ENCODE results near the gene GLO1.
"Not testable (repeated sequence)": the region's sequence is repeated elsewhere in the genome, so short reads cannot be mapped to it uniquely, and the experiment has no call there.

The GLO1 gene

GRCh38 chr6:38703949-38704590, 1.1 kb upstream of the GLO1 start:
- DNase-seq = no peak

- no peak for DNase-seq
Measured at GRCh38 chr6:38701551-38701950, 1.4 kb downstream of the GLO1 start.

- not testable (repeated sequence) for DNase-seq
Measured at GRCh38 chr6:38699702-38700101, 3.2 kb downstream of the GLO1 start.

- DNase-seq = no peak
Measured at GRCh38 chr6:38697846-38698245, 5.1 kb downstream of the GLO1 start.

GRCh38 chr6:38696345-38696744, 6.6 kb downstream of the GLO1 start:
- no peak for DNase-seq

GRCh38 chr6:38695933-38696332, 7.0 kb downstream of the GLO1 start:
- DNase-seq = no peak

GRCh38 chr6:38695227-38695900, 7.6 kb downstream of the GLO1 start:
- DNase-seq = no peak

- DNase-seq = peak; percentile 22
Measured at GRCh38 chr6:38688579-38689087, 14.3 kb downstream of the GLO1 start.

GRCh38 chr6:38687549-38687948, 15.4 kb downstream of the GLO1 start:
- no peak for DNase-seq

- no peak for DNase-seq
Measured at GRCh38 chr6:38687043-38687353, 15.9 kb downstream of the GLO1 start.

GRCh38 chr6:38686270-38687042, 16.5 kb downstream of the GLO1 start:
- no peak for DNase-seq

GRCh38 chr6:38684904-38685303, 18.0 kb downstream of the GLO1 start:
- no peak for DNase-seq

GRCh38 chr6:38684237-38684636, 18.7 kb downstream of the GLO1 start:
- DNase-seq = no peak

GRCh38 chr6:38681850-38682249, 21.1 kb downstream of the GLO1 start:
- no peak for DNase-seq

- no peak for DNase-seq
Measured at GRCh38 chr6:38679668-38680067, 23.3 kb downstream of the GLO1 start.

- no peak for DNase-seq
Measured at GRCh38 chr6:38678178-38678760, 24.7 kb downstream of the GLO1 start.

GRCh38 chr6:38676974-38677544, 25.9 kb downstream of the GLO1 start:
- no peak for DNase-seq

GRCh38 chr6:38676236-38676973, 26.5 kb downstream of the GLO1 start:
- DNase-seq = no peak

- no peak for DNase-seq
Measured at GRCh38 chr6:38673397-38674165, 29.4 kb downstream of the GLO1 start.

GRCh38 chr6:38671885-38672467, 31.0 kb downstream of the GLO1 start:
- peak; percentile 59 for DNase-seq
